SK-N-SH (cell line): Measurements from ENCODE around the gene GULP1. TPM values are rescaled to one million over a fixed set of nuclear protein-coding genes. Genes with fewer than 3 reads are reported as not detected.

Experiments used
- CTCF ChIA-PET: fragments of 300-600, 350-600 bp; formaldehyde crosslinking; extraction: SDS; loops from one replicate; lab custom pipeline; 2021; lab: Yijun Ruan, JAX
- POLR2A ChIA-PET: fragments of 350-600 bp; sonication (Branson Sonifier 250); formaldehyde crosslinking; extraction: SDS; loops from one replicate; lab custom pipeline; 2020; ENCODE audit warnings: antibody characterized with exemption, inconsistent platforms; lab: Yijun Ruan, JAX
- DNase-seq: peaks from one replicate; pipeline ENCODE4 v3.0.0; 2012
- H2AFZ ChIP-seq: fragments of 200-600 bp; sonication (generic); 2 replicates; pipeline ENCODE4 v1.8.1; 2016; ENCODE audit warnings: antibody characterized with exemption, mild to moderate bottlenecking, low read depth
- H3F3A ChIP-seq: fragments of 200-600 bp; sonication (generic); replicated peaks from 2 replicates; pipeline ENCODE3; 2016; ENCODE audit warnings: antibody characterized with exemption, mild to moderate bottlenecking; ENCODE audit not compliant: insufficient read depth
- H3K27ac ChIP-seq, 2 experiments: fragments of 200-500 bp in 1 of 2; fragments of 200-600 bp in 1 of 2; sonication (Bioruptor generic) in 1 of 2; sonication (generic), shearing (Covaris generic) in 1 of 2; 2 replicates each; pipeline versions ENCODE4 v1.5.1 to v1.6.1; 2014 to 2016; ENCODE audit warnings: low read depth in 2 of 2, inconsistent platforms in 1 of 2, low read length in 1 of 2, mild to moderate bottlenecking in 1 of 2, mixed read lengths in 1 of 2
- H3K27me3 ChIP-seq: fragments of 200-600 bp; sonication (generic), shearing (Covaris generic); 2 replicates; pipeline ENCODE4 v1.6.1; 2016; ENCODE audit warnings: mixed run types; ENCODE audit not compliant: insufficient read depth
- H3K36me3 ChIP-seq, 2 experiments: fragments of 200-500 bp in 1 of 2; fragments of 200-600 bp in 1 of 2; sonication (Bioruptor generic) in 1 of 2; sonication (generic) in 1 of 2; replicated peaks in 1 of 2; 2 replicates each; pipeline versions ENCODE3 to v1.5.1; 2014 to 2016; ENCODE audit warnings: low read length in 1 of 2, mild to moderate bottlenecking in 1 of 2; ENCODE audit not compliant: insufficient read depth in 2 of 2, control insufficient read depth in 1 of 2
- H3K4me1 ChIP-seq, 2 experiments: fragments of 200-500 bp in 1 of 2; fragments of 200-600 bp in 1 of 2; sonication (Bioruptor generic) in 1 of 2; sonication (generic), shearing (Covaris generic) in 1 of 2; 2 replicates each; pipeline versions ENCODE4 v1.5.1 to v1.6.1; 2014 to 2016; ENCODE audit warnings: low read depth in 1 of 2, low read length in 1 of 2, mixed run types in 1 of 2; ENCODE audit not compliant: insufficient read depth in 2 of 2, control insufficient read depth in 1 of 2
- H3K4me2 ChIP-seq: fragments of 200-600 bp; sonication (generic), shearing (Covaris generic); 2 replicates; pipeline ENCODE4 v1.6.1; 2017; ENCODE audit warnings: mixed run types
- H3K4me3 ChIP-seq, 2 experiments: fragments of 200-500 bp in 1 of 2; fragments of 200-600 bp in 1 of 2; sonication (Bioruptor generic) in 1 of 2; sonication (generic), shearing (Covaris generic) in 1 of 2; 2 replicates each; pipeline versions ENCODE4 v1.5.1 to v1.8.1; 2014 to 2016; ENCODE audit warnings: low read depth in 2 of 2, inconsistent platforms in 1 of 2, low read length in 1 of 2, mild to moderate bottlenecking in 1 of 2, mixed read lengths in 1 of 2, moderate library complexity in 1 of 2
- H3K79me2 ChIP-seq: fragments of 200-600 bp; sonication (generic); 2 replicates; pipeline ENCODE4 v1.8.1; 2017; ENCODE audit warnings: mild to moderate bottlenecking; ENCODE audit not compliant: insufficient read depth
- H3K9ac ChIP-seq: fragments of 200-600 bp; sonication (generic); 2 replicates; pipeline ENCODE4 v1.6.1; 2017; ENCODE audit warnings: mixed run types
- H3K9me2 ChIP-seq: fragments of 200-600 bp; sonication (generic); 2 replicates; pipeline ENCODE4 v1.6.1; 2017; ENCODE audit warnings: mixed run types
- H3K9me3 ChIP-seq: fragments of 200-600 bp; sonication (generic); 2 replicates; pipeline ENCODE4 v1.6.1; 2017; ENCODE audit warnings: mixed run types, mild to moderate bottlenecking, moderate library complexity
- H4K20me1 ChIP-seq: fragments of 200-600 bp; sonication (generic); 2 replicates; pipeline ENCODE4 v1.6.1; 2017; ENCODE audit warnings: mild to moderate bottlenecking, mixed run types; ENCODE audit not compliant: insufficient read depth
- ELF1 ChIP-seq: IDR thresholded peaks from 2 replicates; pipeline ENCODE4 v1.4.0; 2012
- EP300 ChIP-seq, 2 experiments: IDR thresholded peaks; 2 replicates each; pipeline versions ENCODE4 v1.4.0 to v1.6.1; 2012; ENCODE audit warnings: borderline replicate concordance in 1 of 2, low read depth in 1 of 2, low read length in 1 of 2
- EZH2phosphoT487 ChIP-seq: fragments of 200-600 bp; sonication (generic); IDR thresholded peaks from 2 replicates; pipeline ENCODE4 v1.6.1; 2017; ENCODE audit warnings: low read depth, mixed run types, mild to moderate bottlenecking, antibody characterized with exemption, moderate library complexity, borderline replicate concordance
- FOSL2 ChIP-seq: IDR thresholded peaks from 2 replicates; pipeline ENCODE4 v1.4.0; 2012; ENCODE audit warnings: low read depth, mild to moderate bottlenecking, moderate library complexity, borderline replicate concordance
- FOXJ3 ChIP-seq: sonication (generic); formaldehyde crosslinking; IDR thresholded peaks from 2 replicates; pipeline ENCODE4 v1.5.1; 2020; ENCODE audit warnings: mild to moderate bottlenecking, missing genetic modification reagents
- GABPA ChIP-seq: IDR thresholded peaks from 2 replicates; pipeline ENCODE4 v1.4.0; 2012; ENCODE audit warnings: low read depth, mild to moderate bottlenecking
- GATA2 ChIP-seq: sonication (generic); formaldehyde crosslinking; IDR thresholded peaks from 2 replicates; pipeline ENCODE4 v1.5.0; 2020; ENCODE audit warnings: mild to moderate bottlenecking, missing genetic modification reagents
- NFIC ChIP-seq: IDR thresholded peaks from 2 replicates; pipeline ENCODE4 v1.4.0; 2012; ENCODE audit warnings: borderline replicate concordance
- POLR2AphosphoS5 ChIP-seq: IDR thresholded peaks from 2 replicates; pipeline ENCODE4 v1.6.1; 2012; ENCODE audit warnings: low read depth, low read length
- RAD21 ChIP-seq: IDR thresholded peaks from 2 replicates; pipeline ENCODE4 v1.6.1; 2012; ENCODE audit warnings: mild to moderate bottlenecking, low read length
- RXRA ChIP-seq: IDR thresholded peaks from 2 replicates; pipeline ENCODE4 v1.4.0; 2012; ENCODE audit warnings: low read depth, mild to moderate bottlenecking, borderline replicate concordance
- SIN3A ChIP-seq: IDR thresholded peaks from 2 replicates; pipeline ENCODE4 v1.6.1; 2012; ENCODE audit warnings: low read depth, mild to moderate bottlenecking, low read length, moderate library complexity, borderline replicate concordance
- SMC3 ChIP-seq: IDR thresholded peaks from 2 replicates; pipeline ENCODE4 v1.6.1; 2012; ENCODE audit warnings: low read depth, low read length, improper control_type of control experiment
- TCF12 ChIP-seq: IDR thresholded peaks from 2 replicates; pipeline ENCODE4 v1.4.0; 2012
- TEAD4 ChIP-seq: IDR thresholded peaks from 2 replicates; pipeline ENCODE4 v1.4.0; 2012; ENCODE audit warnings: mild to moderate bottlenecking, borderline replicate concordance; ENCODE audit not compliant: insufficient read depth
- YY1 ChIP-seq: IDR thresholded peaks from 2 replicates; pipeline ENCODE4 v1.4.0; 2012; ENCODE audit warnings: low read depth, mild to moderate bottlenecking
- WGBS: methylation state at CpG from one replicate; pipeline ENCODE4 v1.1.6; 2017; ENCODE audit warnings: low lambda C conversion rate; 5-methylcytosine and 5-hydroxymethylcytosine counted together
- polyA plus RNA-seq, 3 experiments: library from polyadenylated mRNA; depleted of rRNA; stranded (reverse); fragments of >200 nt; gene quantifications; 2 replicates each; pipeline ENCODE4 v1.2.3, GENCODE V29; 2012
- TF ChIP-seq, protein P1 (sequence below): IDR thresholded peaks from 2 replicates; pipeline ENCODE4 v1.4.0; 2012; ENCODE audit warnings: low read depth
- TF ChIP-seq, protein P2 (sequence below): IDR thresholded peaks from 2 replicates; pipeline ENCODE4 v1.4.0; 2012; ENCODE audit warnings: low read depth, borderline replicate concordance
- TF ChIP-seq, protein P3 (sequence below): IDR thresholded peaks from 2 replicates; pipeline ENCODE4; 2012
- TF ChIP-seq, protein P4 (sequence below): fragments of 150-350 bp; IDR thresholded peaks from 2 replicates; pipeline ENCODE4 v1.6.1; 2017; ENCODE audit warnings: antibody characterized with exemption, low read length, low read depth, borderline replicate concordance

The GULP1 gene
- polyA plus RNA-seq, 1 of the 3 experiments (the other 2 are of a cell fraction): 33.8 TPM

DNA sequence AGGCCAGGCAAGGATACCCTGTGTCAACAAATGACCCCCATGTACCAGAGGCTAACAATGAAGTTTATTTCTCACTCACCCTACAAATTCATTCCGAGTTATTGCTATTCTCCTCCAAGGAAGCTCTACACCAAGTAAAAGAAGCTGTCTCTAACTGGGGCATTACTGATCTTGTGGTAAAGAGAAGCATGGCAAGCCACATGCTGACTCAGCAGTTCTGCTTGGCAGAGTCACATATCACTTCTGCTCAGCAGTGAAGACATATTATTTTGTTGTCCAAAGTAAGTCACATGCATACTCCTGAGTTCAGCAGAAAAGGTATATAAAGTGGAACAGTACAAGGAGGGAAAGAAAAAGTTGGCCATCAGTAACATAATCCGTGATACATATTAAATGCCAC, 315.8 kb downstream of the GULP1 start:
- H3K36me3 ChIP-seq: no peaks in the 10 kb centered on the region
- H3K9ac ChIP-seq: no peak overlapping the region
- H3K9me3 ChIP-seq: peaks cover 8% of the 10 kb centered on the region; the same call in 1 of the 2 replicates
- H3K9me2 ChIP-seq: no peaks in the 10 kb centered on the region; the same call in 1 of the 2 replicates
- POLR2A ChIA-PET: no interaction called here
- no peak overlapping the region; a peak in 1 of 4 replicates for H3K27ac ChIP-seq
- H3K4me1 ChIP-seq: no peaks in the 10 kb centered on the region; a peak in 1 of 4 replicates
- H3K27me3 ChIP-seq: no peaks in the 10 kb centered on the region
- no peaks in the 10 kb centered on the region for H4K20me1 ChIP-seq
- WGBS: 39% methylated on average over 2 of the region's 2 CpGs
- DNase-seq: no peak
- CTCF ChIA-PET: no interaction called here
- no peak for TF ChIP-seq NFIC
- TF ChIP-seq POLR2AphosphoS5: no peak
- no peak for TF ChIP-seq SIN3A
- no peak for TF ChIP-seq TEAD4
- TF ChIP-seq, protein P1, sequence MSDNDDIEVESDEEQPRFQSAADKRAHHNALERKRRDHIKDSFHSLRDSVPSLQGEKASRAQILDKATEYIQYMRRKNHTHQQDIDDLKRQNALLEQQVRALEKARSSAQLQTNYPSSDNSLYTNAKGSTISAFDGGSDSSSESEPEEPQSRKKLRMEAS: no peak
- TF ChIP-seq FOXJ3 (CRISPR knock-in tag): no peak
- TF ChIP-seq GABPA: no peak
- TF ChIP-seq, protein P2, sequence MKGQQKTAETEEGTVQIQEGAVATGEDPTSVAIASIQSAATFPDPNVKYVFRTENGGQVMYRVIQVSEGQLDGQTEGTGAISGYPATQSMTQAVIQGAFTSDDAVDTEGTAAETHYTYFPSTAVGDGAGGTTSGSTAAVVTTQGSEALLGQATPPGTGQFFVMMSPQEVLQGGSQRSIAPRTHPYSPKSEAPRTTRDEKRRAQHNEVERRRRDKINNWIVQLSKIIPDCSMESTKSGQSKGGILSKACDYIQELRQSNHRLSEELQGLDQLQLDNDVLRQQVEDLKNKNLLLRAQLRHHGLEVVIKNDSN: no peak
- no peak for TF ChIP-seq SMC3
- TF ChIP-seq YY1: no peak
- TF ChIP-seq EP300 (IDR thresholded peaks at IDR 0.05; ENCODE audit: borderline replicate concordance in 1 of 2, low read depth in 1 of 2, low read length in 1 of 2): no peak
- no peak for TF ChIP-seq FOSL2
- no peak for TF ChIP-seq ELF1
- TF ChIP-seq GATA2 (CRISPR knock-in tag): no peak
- TF ChIP-seq, protein P3, sequence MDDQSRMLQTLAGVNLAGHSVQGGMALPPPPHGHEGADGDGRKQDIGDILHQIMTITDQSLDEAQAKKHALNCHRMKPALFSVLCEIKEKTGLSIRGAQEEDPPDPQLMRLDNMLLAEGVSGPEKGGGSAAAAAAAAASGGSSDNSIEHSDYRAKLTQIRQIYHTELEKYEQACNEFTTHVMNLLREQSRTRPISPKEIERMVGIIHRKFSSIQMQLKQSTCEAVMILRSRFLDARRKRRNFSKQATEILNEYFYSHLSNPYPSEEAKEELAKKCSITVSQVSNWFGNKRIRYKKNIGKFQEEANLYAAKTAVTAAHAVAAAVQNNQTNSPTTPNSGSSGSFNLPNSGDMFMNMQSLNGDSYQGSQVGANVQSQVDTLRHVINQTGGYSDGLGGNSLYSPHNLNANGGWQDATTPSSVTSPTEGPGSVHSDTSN: no peak
- no peak for TF ChIP-seq RXRA
- TF ChIP-seq EZH2phosphoT487: no peak
- TF ChIP-seq TCF12: no peak
- TF ChIP-seq, protein P4, sequence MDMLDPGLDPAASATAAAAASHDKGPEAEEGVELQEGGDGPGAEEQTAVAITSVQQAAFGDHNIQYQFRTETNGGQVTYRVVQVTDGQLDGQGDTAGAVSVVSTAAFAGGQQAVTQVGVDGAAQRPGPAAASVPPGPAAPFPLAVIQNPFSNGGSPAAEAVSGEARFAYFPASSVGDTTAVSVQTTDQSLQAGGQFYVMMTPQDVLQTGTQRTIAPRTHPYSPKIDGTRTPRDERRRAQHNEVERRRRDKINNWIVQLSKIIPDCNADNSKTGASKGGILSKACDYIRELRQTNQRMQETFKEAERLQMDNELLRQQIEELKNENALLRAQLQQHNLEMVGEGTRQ: no peak
- no peak for TF ChIP-seq RAD21
- no peak overlapping the region for H2AFZ ChIP-seq
- no peaks in the 10 kb centered on the region for H3K79me2 ChIP-seq
- no peak overlapping the region for H3K4me3 ChIP-seq
- H3K4me2 ChIP-seq: no peak overlapping the region
- no peaks in the 10 kb centered on the region for H3F3A ChIP-seq
